HG03159 (cell line): ENCODE results near the gene ADD2.
"Not testable (repeated sequence)": the region's sequence is repeated elsewhere in the genome, so short reads cannot be mapped to it uniquely, and the experiment has no call there.

Source experiments
- ATAC-seq: cut with Tn5 transposase; IDR thresholded peaks from one replicate; pipeline ENCODE4 v1.9.1; 2021; ENCODE audit warnings: mild to moderate bottlenecking, moderate library complexity; ENCODE audit not compliant: unreplicated experiment

ADD2 gene

GRCh38 chr2:70753902-70754301 lies 14.1 kb downstream of the ADD2 start:
- ATAC-seq, result no peak

- ATAC-seq, result no peak
Observed at GRCh38 chr2:70753031-70753430, 15.0 kb downstream of the ADD2 start.

- ATAC-seq, result no peak
Observed at GRCh38 chr2:70752396-70752795, 15.6 kb downstream of the ADD2 start.

- no peak for ATAC-seq
Observed at GRCh38 chr2:70751881-70752280, 16.1 kb downstream of the ADD2 start.

GRCh38 chr2:70750320-70750719 lies 17.7 kb downstream of the ADD2 start:
- no peak for ATAC-seq

- ATAC-seq, result no peak
Observed at GRCh38 chr2:70748002-70748784, 19.8 kb downstream of the ADD2 start.

- no peak for ATAC-seq
Observed at GRCh38 chr2:70747284-70747683, 20.7 kb downstream of the ADD2 start.

GRCh38 chr2:70746094-70746974 lies 21.7 kb downstream of the ADD2 start:
- no peak for ATAC-seq

- ATAC-seq, result no peak
Observed at GRCh38 chr2:70745276-70745825, 22.6 kb downstream of the ADD2 start.

- no peak for ATAC-seq
Observed at GRCh38 chr2:70744397-70744796, 23.6 kb downstream of the ADD2 start.

- no peak for ATAC-seq
Observed at GRCh38 chr2:70743677-70744076, 24.3 kb downstream of the ADD2 start.

- no peak for ATAC-seq
Observed at GRCh38 chr2:70743068-70743467, 24.9 kb downstream of the ADD2 start.

- ATAC-seq, result not testable (repeated sequence)
Observed at GRCh38 chr2:70739492-70739891, 28.5 kb downstream of the ADD2 start.

- ATAC-seq, result no peak
Observed at GRCh38 chr2:70738159-70738558, 29.8 kb downstream of the ADD2 start.

GRCh38 chr2:70735071-70735470 lies 32.9 kb downstream of the ADD2 start:
- no peak for ATAC-seq

GRCh38 chr2:70733646-70734180 lies 34.3 kb downstream of the ADD2 start:
- no peak for ATAC-seq

GRCh38 chr2:70732766-70733645 lies 35.0 kb downstream of the ADD2 start:
- ATAC-seq, result no peak

GRCh38 chr2:70730730-70731129 lies 37.3 kb downstream of the ADD2 start:
- no peak for ATAC-seq

- no peak for ATAC-seq
Observed at GRCh38 chr2:70729647-70730046, 38.4 kb downstream of the ADD2 start.

GRCh38 chr2:70728128-70728527 lies 39.9 kb downstream of the ADD2 start:
- ATAC-seq, result no peak
